Mammary epithelial cell (primary cell): ENCODE measurements around the gene GLT6D1.

Source experiments
- EZH2 ChIP-seq: IDR thresholded peaks from 2 replicates; pipeline ENCODE4 v1.6.1; 2012; ENCODE audit warnings: low read length, inconsistent platforms, borderline replicate concordance
- TF ChIP-seq, protein P1 (sequence below), 2 donors: IDR thresholded peaks in 1 of 2; conservative IDR thresholded peaks in 1 of 2; 2 replicates each; pipeline ENCODE4 v1.5.1; 2011 to 2012; ENCODE audit warnings: inconsistent platforms in 2 of 2, low read length in 2 of 2, mild to moderate bottlenecking in 2 of 2, control low read depth in 1 of 2, low read depth in 1 of 2; ENCODE audit not compliant: insufficient read depth in 1 of 2; ENCODE audit errors: extremely low read depth in 1 of 2

DNA sequence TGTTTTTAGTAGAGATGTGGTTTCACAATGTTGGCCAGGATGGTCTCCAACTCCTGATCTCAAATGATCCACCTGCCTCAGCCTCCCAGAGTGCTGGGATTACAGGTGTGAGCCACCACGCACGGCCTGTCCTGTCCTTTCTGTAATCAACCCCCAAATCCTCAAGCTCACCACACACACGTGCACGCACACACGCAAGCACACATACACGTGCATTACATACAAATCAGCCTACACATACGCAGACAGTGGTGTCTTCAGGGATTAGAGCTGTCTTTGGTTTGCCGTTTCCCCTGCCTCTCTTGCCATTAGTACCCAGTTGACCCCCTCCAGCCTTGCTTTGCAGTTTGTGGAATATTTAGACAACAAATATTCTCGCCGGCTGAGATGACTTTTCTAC is 6.5 kb downstream of the GLT6D1 start:
- TF ChIP-seq, protein P1, sequence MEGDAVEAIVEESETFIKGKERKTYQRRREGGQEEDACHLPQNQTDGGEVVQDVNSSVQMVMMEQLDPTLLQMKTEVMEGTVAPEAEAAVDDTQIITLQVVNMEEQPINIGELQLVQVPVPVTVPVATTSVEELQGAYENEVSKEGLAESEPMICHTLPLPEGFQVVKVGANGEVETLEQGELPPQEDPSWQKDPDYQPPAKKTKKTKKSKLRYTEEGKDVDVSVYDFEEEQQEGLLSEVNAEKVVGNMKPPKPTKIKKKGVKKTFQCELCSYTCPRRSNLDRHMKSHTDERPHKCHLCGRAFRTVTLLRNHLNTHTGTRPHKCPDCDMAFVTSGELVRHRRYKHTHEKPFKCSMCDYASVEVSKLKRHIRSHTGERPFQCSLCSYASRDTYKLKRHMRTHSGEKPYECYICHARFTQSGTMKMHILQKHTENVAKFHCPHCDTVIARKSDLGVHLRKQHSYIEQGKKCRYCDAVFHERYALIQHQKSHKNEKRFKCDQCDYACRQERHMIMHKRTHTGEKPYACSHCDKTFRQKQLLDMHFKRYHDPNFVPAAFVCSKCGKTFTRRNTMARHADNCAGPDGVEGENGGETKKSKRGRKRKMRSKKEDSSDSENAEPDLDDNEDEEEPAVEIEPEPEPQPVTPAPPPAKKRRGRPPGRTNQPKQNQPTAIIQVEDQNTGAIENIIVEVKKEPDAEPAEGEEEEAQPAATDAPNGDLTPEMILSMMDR (conservative IDR thresholded peaks at IDR 0.05 in 1 of 2, IDR thresholded peaks at IDR 0.05 in 1 of 2; ENCODE audit: extremely low read depth in 1 of 2, insufficient read depth in 1 of 2, low read depth in 1 of 2, low read length in 2 of 2) = no peak
- TF ChIP-seq EZH2 = no peak
